ENCODE results near the gene FASTK. TPM values are rescaled to one million over a fixed set of nuclear protein-coding genes. Genes with fewer than 3 reads are reported as not detected.

Gene FASTK
- total RNA-seq, 2 donors from 2014 or later = 85.9 to 96.4 TPM

GRCh38 chr7:151091988-151092387 is 11.4 kb upstream of the FASTK start:
- H3K27ac ChIP-seq = no peak overlapping the region

GRCh38 chr7:151091431-151091830 is 10.8 kb upstream of the FASTK start:
- Histone ChIP-seq H3K4me1 (peaks cover 4 to 43% of the 10 kb centered on the region in 2 donors), H3K4me3 (no peak overlapping the region), H3K27ac (no peak overlapping the region), H3K9me3 (no peaks in the 10 kb centered on the region), H3K36me3 (no peaks in the 10 kb centered on the region), H3K27me3 (no peaks in the 10 kb centered on the region)
- TF ChIP-seq CTCF (IDR thresholded peaks at IDR 0.05) = peak in 1 of 2 donors; percentile 47
- DNase-seq (ENCODE audit: low spot score) = no peak

More at GRCh38 chr7:151091988-151092387, 11.4 kb upstream of the FASTK start:
- Histone ChIP-seq H3K27me3 (no peaks in the 10 kb centered on the region), H3K4me3 (no peak overlapping the region), H3K4me1 (peaks cover 4 to 43% of the 10 kb centered on the region in 2 donors), H3K9me3 (no peaks in the 10 kb centered on the region), H3K36me3 (no peaks in the 10 kb centered on the region)
- DNase-seq (ENCODE audit: low spot score) = no peak
- no peak for TF ChIP-seq CTCF (IDR thresholded peaks at IDR 0.05)

GRCh38 chr7:151091003-151091402 is 10.4 kb upstream of the FASTK start:
- no peak for TF ChIP-seq CTCF (IDR thresholded peaks at IDR 0.05)
- Histone ChIP-seq H3K27ac (no peak overlapping the region), H3K4me1 (peaks cover 4 to 43% of the 10 kb centered on the region in 2 donors)

GRCh38 chr7:151089893-151090730 is 9.5 kb upstream of the FASTK start:
- H3K27ac ChIP-seq = peak overlapping the region; percentile 89 to 90
- H3K27me3 ChIP-seq = no peaks in the 10 kb centered on the region
- H3K9me3 ChIP-seq = no peaks in the 10 kb centered on the region
- H3K4me3 ChIP-seq = peak overlapping the region in 1 of 2 donors; percentile 79
- DNase-seq (ENCODE audit: low spot score) = no peak
- TF ChIP-seq CTCF (IDR thresholded peaks at IDR 0.05) = no peak
- H3K36me3 ChIP-seq = no peaks in the 10 kb centered on the region
- H3K4me1 ChIP-seq = peaks cover 4 to 51% of the 10 kb centered on the region in 2 donors

More at GRCh38 chr7:151091003-151091402, 10.4 kb upstream of the FASTK start:
- Histone ChIP-seq H3K36me3 (no peaks in the 10 kb centered on the region), H3K27me3 (no peaks in the 10 kb centered on the region), H3K9me3 (no peaks in the 10 kb centered on the region), H3K4me3 (no peak overlapping the region)
- no peak for DNase-seq (ENCODE audit: low spot score)

GRCh38 chr7:151088856-151089699 is 8.5 kb upstream of the FASTK start:
- Histone ChIP-seq H3K27ac (peak overlapping the region; percentile 89 to 90), H3K27me3 (no peaks in the 10 kb centered on the region), H3K36me3 (no peaks in the 10 kb centered on the region), H3K4me1 (peaks cover 4 to 57% of the 10 kb centered on the region in 2 donors), H3K4me3 (peak overlapping the region; percentile 4 to 79), H3K9me3 (no peaks in the 10 kb centered on the region)
- DNase-seq (ENCODE audit: low spot score) = peak; percentile 88
- no peak for TF ChIP-seq CTCF (IDR thresholded peaks at IDR 0.05)
